Endometrium (tissue), 2 donors: Measurements from ENCODE around the gene ZNF574.

Experiments used
- FAIRE-seq: peaks from 2 replicates; lab custom pipeline; 2012; peaks lifted over from hg19 to GRCh38; lab: Jason Lieb, UNC
- donor health status: control.
- donor health status: control.

Gene ZNF574

GRCh38 chr19:42129399-42130253, 53.7 kb downstream of the ZNF574 start:
- FAIRE-seq = no peak

DNA sequence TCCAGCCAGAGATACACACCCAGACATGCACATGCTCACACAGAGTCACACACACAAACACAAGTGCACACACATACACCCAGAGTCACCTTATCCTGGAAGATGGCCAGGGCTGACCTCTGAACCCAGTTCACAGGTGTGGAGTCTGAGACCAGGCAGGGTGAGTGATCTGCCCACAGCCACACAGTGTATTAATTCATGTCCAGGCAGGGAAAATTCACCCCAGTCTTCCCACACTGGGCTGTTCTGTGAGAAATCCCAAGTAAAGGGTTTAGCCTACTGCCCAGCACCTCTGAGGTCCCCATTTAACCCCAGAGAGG, 54.2 kb downstream of the ZNF574 start:
- FAIRE-seq = no peak
